GM21529 (cell line): ENCODE results near the gene CSHL1.
"Not testable (repeated sequence)": the region's sequence is repeated elsewhere in the genome, so short reads cannot be mapped to it uniquely, and the experiment has no call there.

Experiments used
- ATAC-seq: cut with Tn5 transposase; IDR thresholded peaks from one replicate; pipeline ENCODE4 v1.9.1; 2021; ENCODE audit not compliant: unreplicated experiment

CSHL1 gene

GRCh38 chr17:63919311-63919723, 8.3 kb upstream of the CSHL1 start:
- peak; percentile 72 for ATAC-seq

- ATAC-seq: not testable (repeated sequence)
Observed at GRCh38 chr17:63918789-63919305, 7.8 kb upstream of the CSHL1 start, which contains the start of gene GH1. Gene GH1 (minus strand): TSS chr17:63918839. CDS start chr17:63918776, 63 bp downstream.

DNA sequence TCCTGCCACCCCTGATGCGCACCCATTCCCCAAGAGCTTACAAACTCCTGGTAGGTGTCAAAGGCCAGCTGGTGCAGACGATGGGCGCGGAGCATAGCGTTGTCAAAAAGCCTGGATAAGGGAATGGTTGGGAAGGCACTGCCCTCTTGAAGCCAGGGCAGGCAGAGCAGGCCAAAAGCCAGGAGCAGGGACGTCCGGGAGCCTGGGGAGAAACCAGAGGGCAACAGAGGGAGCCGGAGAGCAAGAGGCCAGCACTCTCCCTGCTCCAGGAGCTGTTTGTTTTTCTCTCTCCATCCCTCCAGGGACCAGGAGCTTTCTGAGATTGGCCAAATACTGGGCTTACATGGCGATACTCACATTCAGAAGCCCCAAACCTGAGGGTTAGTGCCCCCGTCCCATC, 7.2 kb upstream of the CSHL1 start:
- no peak for ATAC-seq

DNA sequence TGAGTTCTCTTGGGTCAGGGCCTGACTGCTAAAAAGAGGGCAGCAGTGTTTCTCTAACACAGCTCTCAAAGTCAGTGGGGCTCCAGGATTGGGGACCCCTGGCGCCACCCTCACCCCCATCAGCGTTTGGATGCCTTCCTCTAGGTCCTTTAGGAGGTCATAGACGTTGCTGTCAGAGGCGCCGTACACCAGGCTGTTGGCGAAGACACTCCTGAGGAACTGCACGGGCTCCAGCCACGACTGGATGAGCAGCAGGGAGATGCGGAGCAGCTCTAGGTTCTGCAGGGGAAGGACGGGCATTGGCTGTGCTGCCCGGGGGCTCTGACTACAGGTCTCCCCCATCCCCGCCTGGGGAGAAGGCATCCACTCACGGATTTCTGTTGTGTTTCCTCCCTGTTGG, 6.6 kb upstream of the CSHL1 start:
- ATAC-seq: no peak

- ATAC-seq: not testable (repeated sequence)
Observed at GRCh38 chr17:63917206-63917605, 6.1 kb upstream of the CSHL1 start.

- ATAC-seq: no peak
Observed at GRCh38 chr17:63916566-63917185, 5.6 kb upstream of the CSHL1 start.

DNA sequence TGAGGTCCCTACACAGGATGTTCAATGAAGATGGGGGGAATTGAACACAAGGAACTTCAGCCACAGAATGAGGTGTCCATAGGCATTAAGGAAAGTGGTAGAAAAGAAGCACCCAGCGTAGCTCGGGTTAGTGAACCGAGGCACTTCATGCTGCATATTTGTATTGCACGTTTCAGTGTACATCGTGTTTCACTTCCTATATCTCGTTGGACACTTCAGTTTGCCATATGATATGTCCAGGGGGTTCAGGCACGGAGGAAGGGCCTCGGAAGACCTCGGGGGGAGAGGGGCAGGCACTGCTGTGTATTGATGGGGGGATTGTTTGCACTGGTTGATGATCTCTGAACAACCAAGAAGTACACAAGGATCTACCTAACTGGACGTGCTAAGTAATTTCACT, 4.7 kb upstream of the CSHL1 start:
- not testable (repeated sequence) for ATAC-seq

DNA sequence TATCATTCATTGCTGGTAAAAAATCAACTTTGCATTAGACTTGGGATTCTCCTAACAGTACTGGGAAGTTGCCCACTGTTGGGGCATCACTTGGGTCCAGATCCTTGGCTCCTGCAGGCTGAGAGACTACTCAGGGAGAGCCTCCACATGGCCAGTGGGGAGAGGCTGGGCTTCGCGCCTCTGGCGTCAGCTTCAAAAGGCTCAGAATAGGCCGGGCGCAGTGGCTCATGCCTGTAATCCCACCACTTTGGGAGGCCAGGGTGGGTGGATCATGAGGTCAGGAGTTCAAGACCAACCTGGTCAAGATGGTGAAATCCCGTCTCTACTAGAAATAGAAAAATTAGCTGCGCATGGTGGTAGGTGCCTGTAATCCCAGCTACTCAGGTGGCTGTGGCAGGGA, 3.4 kb upstream of the CSHL1 start:
- no peak for ATAC-seq

DNA sequence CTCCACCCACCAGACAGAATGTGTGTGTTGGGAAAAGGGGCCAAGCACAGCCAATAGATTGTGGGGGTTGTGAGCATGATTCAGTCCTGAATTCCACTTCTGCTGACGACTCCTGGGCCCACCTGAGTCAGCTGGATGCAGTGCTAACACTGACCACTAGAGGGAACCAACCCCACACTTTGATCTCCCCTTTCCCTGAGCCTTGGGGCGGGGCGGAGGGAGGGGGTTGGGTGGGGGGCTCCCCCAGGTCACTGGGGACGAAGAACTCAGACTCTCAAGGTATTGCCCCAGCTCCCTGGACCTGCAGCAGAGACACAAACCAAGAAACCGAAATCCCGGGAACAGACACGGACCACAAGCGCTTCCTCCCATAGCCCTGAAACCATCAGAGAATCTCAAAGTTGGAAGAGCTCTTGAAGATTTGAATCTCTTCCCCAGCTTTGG, 621 bp upstream of the CSHL1 start:
- ATAC-seq: no peak

DNA sequence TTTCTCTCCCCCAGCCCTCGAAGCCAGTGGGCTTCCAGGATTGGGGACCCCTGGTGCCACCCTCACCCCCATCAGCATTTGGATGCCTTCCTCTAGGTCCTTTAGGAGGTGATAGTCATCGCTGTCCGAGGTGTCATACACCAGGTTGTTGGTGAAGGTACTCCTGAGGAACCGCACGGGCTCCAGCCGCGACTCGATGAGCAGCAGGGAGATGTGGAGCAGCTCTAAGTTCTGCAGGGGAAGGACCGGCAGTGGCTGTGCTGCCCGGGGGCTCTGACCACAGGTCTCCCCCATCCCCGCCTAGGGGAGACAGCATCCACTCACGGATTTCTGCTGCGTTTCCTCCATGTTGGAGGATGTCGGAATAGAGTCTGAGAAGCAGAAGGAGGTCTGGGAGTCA, 962 bp downstream of the CSHL1 start:
- no peak for ATAC-seq

DNA sequence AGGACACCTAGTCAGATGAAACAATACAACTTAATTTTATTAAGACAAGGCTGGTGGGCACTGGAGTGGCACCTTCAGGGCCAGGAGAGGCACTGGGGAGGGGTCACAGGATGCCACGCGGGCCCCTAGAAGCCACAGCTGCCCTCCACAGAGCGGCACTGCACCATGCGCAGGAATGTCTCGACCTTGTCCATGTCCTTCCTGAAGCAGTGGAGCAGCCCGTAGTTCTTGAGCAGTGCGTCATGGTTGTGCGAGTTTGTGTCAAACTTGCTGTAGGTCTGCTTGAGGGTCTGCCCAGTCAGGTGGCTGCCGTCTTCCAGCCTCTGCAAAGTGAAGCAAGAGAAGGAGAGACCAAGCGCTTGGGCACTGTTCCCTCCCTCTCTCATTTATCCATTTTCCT, 1.5 kb downstream of the CSHL1 start:
- not testable (repeated sequence) for ATAC-seq

DNA sequence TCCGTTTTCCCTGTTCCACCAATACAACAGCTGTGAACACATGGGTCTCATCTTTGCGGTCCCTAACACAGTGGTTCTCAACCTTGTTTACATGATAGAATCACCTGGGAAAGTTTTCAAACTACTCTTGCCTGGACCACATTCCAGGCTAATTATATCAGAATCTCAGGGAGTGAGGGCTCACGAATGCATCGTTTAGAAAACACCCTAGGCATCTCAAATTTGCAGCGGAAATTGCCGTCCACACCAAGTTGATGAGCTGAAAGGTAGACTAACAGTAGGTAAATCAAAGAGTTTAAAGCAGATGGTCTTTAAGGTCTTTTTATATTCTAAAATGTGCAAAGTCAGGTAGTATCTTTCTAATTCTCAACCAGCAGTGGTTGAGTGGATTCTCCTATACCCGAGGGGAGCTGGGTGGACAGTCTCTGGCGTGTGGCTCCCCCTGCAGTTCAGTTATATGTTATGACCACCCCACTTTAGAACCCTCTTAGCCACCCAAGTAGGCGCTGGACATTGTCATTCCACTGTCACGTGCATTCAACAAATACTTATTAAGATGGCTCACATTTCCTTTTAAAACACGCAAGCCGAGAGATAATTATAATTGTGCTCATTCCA, 3.8 kb downstream of the CSHL1 start:
- ATAC-seq: not testable (repeated sequence)

DNA sequence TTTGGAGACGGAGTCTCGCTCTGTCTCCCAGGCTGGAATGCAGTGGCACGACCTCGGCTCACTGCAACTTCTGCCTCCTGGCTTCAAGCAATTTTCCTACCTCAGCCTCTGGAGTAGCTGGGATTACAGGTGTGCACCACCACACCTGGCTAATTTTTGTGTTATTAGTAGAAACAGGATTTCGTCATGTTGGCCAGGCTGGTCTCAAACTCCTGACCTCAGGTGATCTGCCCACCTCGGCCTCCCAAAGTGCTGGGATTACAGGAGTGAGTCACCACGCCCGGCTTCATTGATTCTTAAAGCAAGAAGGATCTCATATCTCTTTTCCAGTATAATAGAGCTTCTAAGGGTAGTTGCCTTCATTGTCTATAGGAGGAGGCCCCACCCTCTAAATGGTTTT, 6.3 kb downstream of the CSHL1 start:
- not testable (repeated sequence) for ATAC-seq

GRCh38 chr17:63903787-63904201, 7.3 kb downstream of the CSHL1 start:
- ATAC-seq: not testable (repeated sequence)

GRCh38 chr17:63901971-63902370, 9.1 kb downstream of the CSHL1 start:
- ATAC-seq: not testable (repeated sequence)

DNA sequence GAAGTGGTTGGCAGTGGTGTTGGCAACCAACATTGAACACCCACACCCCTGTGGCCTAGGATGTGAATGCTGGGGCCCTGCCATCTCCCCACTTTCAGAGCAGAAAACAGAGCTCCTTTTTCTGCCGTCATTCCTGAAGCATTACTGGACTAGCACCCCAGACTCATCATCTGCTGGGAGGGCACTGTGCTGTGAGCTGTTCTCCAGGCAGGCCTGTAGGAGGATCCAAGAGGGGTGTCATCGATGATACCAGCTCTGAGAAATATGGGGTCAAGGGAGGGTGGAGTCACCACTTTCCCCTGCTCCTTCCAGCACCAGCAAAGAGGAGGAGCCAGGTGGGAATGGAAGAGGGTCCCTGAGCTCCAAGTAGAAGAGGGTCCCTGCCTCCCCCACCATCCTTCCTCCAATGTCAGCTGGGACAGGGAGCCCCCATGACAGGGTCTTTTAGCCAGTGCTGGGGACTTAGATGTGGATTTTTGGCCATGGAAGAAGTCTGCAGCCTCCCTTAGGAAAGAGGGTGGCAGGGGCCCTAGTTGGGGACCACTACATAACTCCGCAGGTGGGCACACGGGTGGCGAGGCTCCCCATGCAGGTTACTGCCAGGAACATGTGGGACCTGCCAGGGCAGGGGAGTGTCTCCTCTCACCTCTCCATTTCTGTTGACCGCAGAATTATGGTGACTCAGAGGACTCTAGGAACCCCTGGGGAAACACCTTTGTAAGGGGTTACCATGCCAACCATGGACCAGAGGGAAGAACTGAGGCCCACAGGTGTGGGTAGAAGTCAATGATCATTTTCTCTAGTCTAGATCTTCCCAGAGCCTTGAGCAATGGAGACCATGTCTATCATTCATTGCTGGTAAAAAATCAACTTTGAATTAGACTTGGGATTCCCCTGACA, 11.9 kb downstream of the CSHL1 start:
- not testable (repeated sequence) for ATAC-seq

- not testable (repeated sequence) for ATAC-seq
Observed at GRCh38 chr17:63896524-63897354, 14.3 kb downstream of the CSHL1 start, which contains the start of gene CSH1. Gene CSH1 (minus strand): TSS chr17:63896574. CDS start chr17:63896511, 63 bp downstream.

- not testable (repeated sequence) for ATAC-seq
Observed at GRCh38 chr17:63894821-63895220, 16.2 kb downstream of the CSHL1 start.

- not testable (repeated sequence) for ATAC-seq
Observed at GRCh38 chr17:63894021-63894420, 17.0 kb downstream of the CSHL1 start.

DNA sequence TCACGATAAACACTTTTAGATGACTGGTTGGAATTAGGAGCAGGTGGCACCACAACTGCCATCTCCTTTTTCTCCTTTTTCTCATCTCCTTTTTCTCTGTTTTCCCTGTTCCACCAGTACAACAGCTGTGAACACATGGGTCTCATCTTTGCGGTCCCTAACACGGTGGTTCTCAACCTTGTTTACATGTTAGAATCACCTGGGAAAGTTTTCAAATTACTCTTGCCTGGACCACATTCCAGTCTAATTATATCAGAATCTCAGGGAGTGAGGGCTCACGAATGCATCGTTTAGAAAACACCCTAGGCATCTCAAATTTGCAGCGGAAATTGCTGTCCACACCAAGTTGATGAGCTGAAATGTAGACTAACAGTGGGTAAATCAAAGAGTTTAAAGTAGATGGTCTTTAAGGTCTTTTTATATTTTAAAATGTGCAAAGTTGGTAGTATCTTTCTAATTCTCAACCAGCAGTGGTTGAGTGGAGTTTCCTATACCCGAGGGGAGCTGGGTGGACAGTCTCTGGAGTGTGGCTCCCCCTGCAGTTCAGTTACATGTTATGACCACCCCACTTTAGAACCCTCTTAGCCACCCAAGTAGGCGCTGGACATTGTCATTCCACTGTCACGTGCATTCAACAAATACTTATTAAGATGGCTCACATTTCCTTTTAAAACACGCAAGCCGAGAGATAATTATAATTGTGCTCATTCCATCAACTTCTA, 18.6 kb downstream of the CSHL1 start:
- not testable (repeated sequence) for ATAC-seq
